Measurements from ENCODE around the gene OGA.
A peak's percentile ranks its signal among the peaks of the same experiment; 100 is the strongest.

Gene OGA

GRCh38 chr10:101837748-101838147 is 19.5 kb upstream of the OGA start:
- no peak for DNase-seq
- Histone ChIP-seq H3K4me1 (ENCODE audit: control insufficient read depth, insufficient read depth, low read length, poor library complexity, severe bottlenecking) (peaks cover 55% of the 10 kb centered on the region), H3K27ac (ENCODE audit: insufficient read depth, low read length, poor library complexity, severe bottlenecking) (no peak overlapping the region), H3K9me3 (ENCODE audit: control insufficient read depth, low read length) (no peaks in the 10 kb centered on the region), H3K36me3 (ENCODE audit: control insufficient read depth, insufficient read depth, low read length) (no peaks in the 10 kb centered on the region), H3K27me3 (replicated peaks; ENCODE audit: control insufficient read depth, insufficient read depth, low read length, poor library complexity, severe bottlenecking) (no peaks in the 10 kb centered on the region), H3K4me3 (ENCODE audit: insufficient read depth, low read depth, low read length, poor library complexity, severe bottlenecking) (no peak overlapping the region)

DNA sequence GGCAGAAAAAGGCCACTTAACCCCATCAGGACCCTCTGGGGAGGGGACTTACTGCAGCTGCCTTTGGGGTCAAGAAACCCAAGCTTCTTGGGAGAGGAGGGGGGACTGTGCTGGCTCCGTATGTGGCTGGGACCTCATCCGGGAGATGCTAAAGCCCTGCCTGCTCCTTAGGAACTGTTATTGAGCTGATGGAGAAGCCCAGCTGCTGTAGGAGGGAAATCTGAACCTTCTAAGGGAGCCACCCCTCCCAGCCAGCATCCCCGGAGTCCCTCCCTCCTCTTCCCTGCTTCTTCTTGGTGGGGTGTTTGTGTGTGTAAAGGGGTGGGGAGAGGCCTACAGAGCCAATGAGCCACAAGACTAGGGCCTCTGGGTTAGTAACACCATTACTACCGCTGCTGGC is 17.1 kb upstream of the OGA start:
- H3K36me3 ChIP-seq (ENCODE audit: control insufficient read depth, insufficient read depth, low read length): no peaks in the 10 kb centered on the region
- no peaks in the 10 kb centered on the region for H3K27me3 ChIP-seq (replicated peaks; ENCODE audit: control insufficient read depth, insufficient read depth, low read length, poor library complexity, severe bottlenecking)
- H3K4me3 ChIP-seq (ENCODE audit: insufficient read depth, low read depth, low read length, poor library complexity, severe bottlenecking): no peak overlapping the region
- peaks cover 62% of the 10 kb centered on the region for H3K4me1 ChIP-seq (ENCODE audit: control insufficient read depth, insufficient read depth, low read length, poor library complexity, severe bottlenecking)
- H3K9me3 ChIP-seq (ENCODE audit: control insufficient read depth, low read length): no peaks in the 10 kb centered on the region
- DNase-seq: no peak
- H3K27ac ChIP-seq (ENCODE audit: insufficient read depth, low read length, poor library complexity, severe bottlenecking): no peak overlapping the region

- no peak for DNase-seq
- Histone ChIP-seq H3K36me3 (ENCODE audit: control insufficient read depth, insufficient read depth, low read length) (no peaks in the 10 kb centered on the region), H3K4me3 (ENCODE audit: insufficient read depth, low read depth, low read length, poor library complexity, severe bottlenecking) (no peak overlapping the region), H3K9me3 (ENCODE audit: control insufficient read depth, low read length) (no peaks in the 10 kb centered on the region), H3K27ac (ENCODE audit: insufficient read depth, low read length, poor library complexity, severe bottlenecking) (peak overlapping the region; percentile 23), H3K27me3 (replicated peaks; ENCODE audit: control insufficient read depth, insufficient read depth, low read length, poor library complexity, severe bottlenecking) (no peaks in the 10 kb centered on the region), H3K4me1 (ENCODE audit: control insufficient read depth, insufficient read depth, low read length, poor library complexity, severe bottlenecking) (peaks cover 59% of the 10 kb centered on the region)
Observed at GRCh38 chr10:101834341-101834740, 16.1 kb upstream of the OGA start.

GRCh38 chr10:101833466-101833865 is 15.2 kb upstream of the OGA start:
- H3K4me1 ChIP-seq (ENCODE audit: control insufficient read depth, insufficient read depth, low read length, poor library complexity, severe bottlenecking): peaks cover 61% of the 10 kb centered on the region
- H3K4me3 ChIP-seq (ENCODE audit: insufficient read depth, low read depth, low read length, poor library complexity, severe bottlenecking): no peak overlapping the region
- H3K27ac ChIP-seq (ENCODE audit: insufficient read depth, low read length, poor library complexity, severe bottlenecking): no peak overlapping the region
- no peaks in the 10 kb centered on the region for H3K9me3 ChIP-seq (ENCODE audit: control insufficient read depth, low read length)
- no peaks in the 10 kb centered on the region for H3K36me3 ChIP-seq (ENCODE audit: control insufficient read depth, insufficient read depth, low read length)
- no peak for DNase-seq
- H3K27me3 ChIP-seq (replicated peaks; ENCODE audit: control insufficient read depth, insufficient read depth, low read length, poor library complexity, severe bottlenecking): no peaks in the 10 kb centered on the region

DNA sequence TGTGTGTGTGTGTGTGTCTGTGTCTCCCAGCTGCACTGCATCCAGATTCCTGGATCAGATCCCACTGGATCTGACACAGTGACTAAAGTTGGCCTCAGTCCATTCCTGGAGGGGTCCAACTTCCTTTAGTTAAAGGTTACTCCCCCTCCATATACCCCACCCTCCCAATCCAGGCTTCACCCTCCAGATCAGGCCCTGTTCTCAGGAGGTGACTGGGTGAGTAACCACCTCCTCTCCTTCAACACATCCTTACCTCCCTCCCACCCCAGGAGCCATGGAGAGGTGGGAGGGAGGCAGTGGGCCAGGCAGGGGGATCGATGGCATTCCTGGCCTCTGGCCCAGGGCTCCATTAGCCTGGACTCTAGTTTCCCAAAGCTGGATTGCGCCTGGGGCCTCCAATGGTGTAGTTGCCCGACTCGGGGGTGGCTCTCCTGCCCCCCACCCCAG is 14.1 kb upstream of the OGA start:
- H3K27me3 ChIP-seq (replicated peaks; ENCODE audit: control insufficient read depth, insufficient read depth, low read length, poor library complexity, severe bottlenecking): no peaks in the 10 kb centered on the region
- no peak for DNase-seq
- peaks cover 61% of the 10 kb centered on the region for H3K4me1 ChIP-seq (ENCODE audit: control insufficient read depth, insufficient read depth, low read length, poor library complexity, severe bottlenecking)
- no peaks in the 10 kb centered on the region for H3K9me3 ChIP-seq (ENCODE audit: control insufficient read depth, low read length)
- no peak overlapping the region for H3K4me3 ChIP-seq (ENCODE audit: insufficient read depth, low read depth, low read length, poor library complexity, severe bottlenecking)
- no peaks in the 10 kb centered on the region for H3K36me3 ChIP-seq (ENCODE audit: control insufficient read depth, insufficient read depth, low read length)
- peak overlapping the region; percentile 85 for H3K27ac ChIP-seq (ENCODE audit: insufficient read depth, low read length, poor library complexity, severe bottlenecking)

GRCh38 chr10:101831169-101831811 is 13.0 kb upstream of the OGA start:
- Histone ChIP-seq H3K4me3 (ENCODE audit: insufficient read depth, low read depth, low read length, poor library complexity, severe bottlenecking) (peak overlapping the region; percentile 43), H3K36me3 (ENCODE audit: control insufficient read depth, insufficient read depth, low read length) (no peaks in the 10 kb centered on the region), H3K4me1 (ENCODE audit: control insufficient read depth, insufficient read depth, low read length, poor library complexity, severe bottlenecking) (peaks cover 60% of the 10 kb centered on the region), H3K9me3 (ENCODE audit: control insufficient read depth, low read length) (no peaks in the 10 kb centered on the region), H3K27me3 (replicated peaks; ENCODE audit: control insufficient read depth, insufficient read depth, low read length, poor library complexity, severe bottlenecking) (no peaks in the 10 kb centered on the region), H3K27ac (ENCODE audit: insufficient read depth, low read length, poor library complexity, severe bottlenecking) (peak overlapping the region; percentile 85)
- DNase-seq: no peak

- peak overlapping the region; percentile 85 for H3K27ac ChIP-seq (ENCODE audit: insufficient read depth, low read length, poor library complexity, severe bottlenecking)
- H3K9me3 ChIP-seq (ENCODE audit: control insufficient read depth, low read length): no peaks in the 10 kb centered on the region
- peak; percentile 94 to 95 (median 95) for DNase-seq
- H3K4me3 ChIP-seq (ENCODE audit: insufficient read depth, low read depth, low read length, poor library complexity, severe bottlenecking): peak overlapping the region; percentile 43
- no peaks in the 10 kb centered on the region for H3K36me3 ChIP-seq (ENCODE audit: control insufficient read depth, insufficient read depth, low read length)
- H3K27me3 ChIP-seq (replicated peaks; ENCODE audit: control insufficient read depth, insufficient read depth, low read length, poor library complexity, severe bottlenecking): no peaks in the 10 kb centered on the region
- H3K4me1 ChIP-seq (ENCODE audit: control insufficient read depth, insufficient read depth, low read length, poor library complexity, severe bottlenecking): peaks cover 52% of the 10 kb centered on the region
Observed at GRCh38 chr10:101830322-101831168, 12.3 kb upstream of the OGA start.

DNA sequence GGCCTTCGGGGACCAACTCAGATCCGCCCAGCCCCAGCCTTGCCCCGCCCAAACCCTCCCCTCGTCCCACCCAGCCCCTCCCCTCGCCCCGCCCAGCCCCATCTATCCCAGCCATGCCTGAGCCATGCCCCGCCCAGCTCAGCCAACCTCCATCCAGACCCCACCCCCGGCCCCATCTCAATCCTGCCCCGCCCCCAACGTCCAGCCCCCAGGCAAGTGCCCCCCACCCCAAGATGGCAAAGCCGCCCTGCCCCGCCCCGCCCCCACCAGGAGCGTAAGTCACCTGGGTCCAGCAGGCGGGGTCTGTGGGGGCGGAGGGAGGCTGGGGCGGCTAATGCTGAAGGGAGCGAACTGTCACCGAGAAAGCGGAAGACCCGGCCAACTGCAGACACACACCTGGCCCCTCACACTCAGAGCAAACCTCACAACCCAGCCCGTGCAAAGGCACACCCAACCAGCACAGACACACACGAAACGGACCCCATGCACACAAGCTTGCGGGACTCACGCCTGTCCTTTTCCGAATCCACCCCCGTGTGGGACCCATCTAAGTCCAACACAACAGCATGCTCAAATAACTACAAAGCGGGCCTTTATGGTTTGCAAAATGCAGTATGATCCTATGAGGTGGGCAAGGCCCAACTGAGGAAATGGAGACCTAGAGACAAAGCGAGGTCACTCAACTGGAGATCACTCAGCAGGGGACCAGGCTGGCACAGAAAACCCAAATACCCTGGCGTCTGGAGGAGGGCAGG is 11.5 kb upstream of the OGA start:
- peaks cover 44% of the 10 kb centered on the region for H3K4me1 ChIP-seq (ENCODE audit: control insufficient read depth, insufficient read depth, low read length, poor library complexity, severe bottlenecking)

DNA sequence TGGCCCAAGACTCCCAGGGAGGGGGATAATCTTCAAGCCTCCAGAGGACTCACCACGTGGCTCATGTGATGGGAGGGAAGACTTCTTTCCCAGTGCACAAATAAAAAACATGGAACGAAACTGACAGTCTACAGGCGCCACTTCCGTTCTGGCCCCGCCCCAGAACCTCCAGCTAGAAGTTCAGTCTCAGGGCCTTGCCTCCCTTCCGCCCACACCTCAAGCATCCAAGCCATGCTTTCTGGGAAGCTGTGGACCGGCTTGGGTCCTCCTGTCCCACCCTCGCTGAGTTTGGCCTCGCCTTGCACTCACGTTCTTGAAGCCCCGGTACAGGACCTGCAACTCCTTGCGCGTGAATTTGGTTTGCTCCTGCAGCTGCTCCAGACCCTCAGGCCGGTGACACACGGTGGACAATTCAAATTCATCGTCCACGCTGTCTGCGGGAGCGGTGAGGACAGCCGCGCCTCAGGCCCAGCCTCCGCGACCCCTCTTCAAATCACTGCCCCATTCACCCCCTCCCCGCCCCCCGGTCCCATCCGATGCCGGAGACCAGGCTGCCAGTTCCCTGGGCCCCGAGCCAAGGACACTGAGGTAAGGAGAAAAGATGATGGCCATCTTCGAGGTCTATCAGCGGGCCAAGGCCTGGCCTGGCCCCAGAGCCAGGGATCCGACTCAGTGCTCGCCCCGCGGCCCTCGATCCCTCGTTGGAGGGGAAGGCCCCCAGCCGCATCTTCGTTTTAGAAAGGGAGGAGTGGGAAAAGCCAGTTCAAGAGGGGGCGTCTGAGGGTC is 10.7 kb upstream of the OGA start:
- H3K9me3 ChIP-seq (ENCODE audit: control insufficient read depth, low read length): no peaks in the 10 kb centered on the region
- H3K27ac ChIP-seq (ENCODE audit: insufficient read depth, low read length, poor library complexity, severe bottlenecking): no peak overlapping the region
- no peaks in the 10 kb centered on the region for H3K36me3 ChIP-seq (ENCODE audit: control insufficient read depth, insufficient read depth, low read length)
- H3K4me1 ChIP-seq (ENCODE audit: control insufficient read depth, insufficient read depth, low read length, poor library complexity, severe bottlenecking): peaks cover 36% of the 10 kb centered on the region
- DNase-seq: no peak
- no peak overlapping the region for H3K4me3 ChIP-seq (ENCODE audit: insufficient read depth, low read depth, low read length, poor library complexity, severe bottlenecking)
- no peaks in the 10 kb centered on the region for H3K27me3 ChIP-seq (replicated peaks; ENCODE audit: control insufficient read depth, insufficient read depth, low read length, poor library complexity, severe bottlenecking)

More for the DNA sequence above, 11.5 kb upstream of the OGA start:
- Histone ChIP-seq H3K36me3 (ENCODE audit: control insufficient read depth, insufficient read depth, low read length) (no peaks in the 10 kb centered on the region), H3K9me3 (ENCODE audit: control insufficient read depth, low read length) (no peaks in the 10 kb centered on the region), H3K4me3 (ENCODE audit: insufficient read depth, low read depth, low read length, poor library complexity, severe bottlenecking) (peak overlapping the region; percentile 43), H3K27ac (ENCODE audit: insufficient read depth, low read length, poor library complexity, severe bottlenecking) (peak overlapping the region; percentile 85), H3K27me3 (replicated peaks; ENCODE audit: control insufficient read depth, insufficient read depth, low read length, poor library complexity, severe bottlenecking) (no peaks in the 10 kb centered on the region)
- DNase-seq: peak; percentile 47 to 59 (median 58)
